ENCODE results near the gene ARL6IP4.

ARL6IP4 gene

GRCh38 chr12:123001464-123001863 lies 21.0 kb downstream of the ARL6IP4 start:
- Histone ChIP-seq H3K4me3 (replicated peaks; ENCODE audit: low read depth, low read length) (no peak overlapping the region), H3K27me3 (replicated peaks; ENCODE audit: control insufficient read depth, insufficient read depth, low read length) (no peaks in the 10 kb centered on the region; the same call in 1 of the 2 replicates), H3K36me3 (ENCODE audit: control insufficient read depth, insufficient read depth, low read length) (no peaks in the 10 kb centered on the region; the same call in 1 of the 2 replicates)
- DNase-seq (ENCODE audit: extremely low read depth, insufficient read length): no peak
- TF ChIP-seq, protein P1, sequence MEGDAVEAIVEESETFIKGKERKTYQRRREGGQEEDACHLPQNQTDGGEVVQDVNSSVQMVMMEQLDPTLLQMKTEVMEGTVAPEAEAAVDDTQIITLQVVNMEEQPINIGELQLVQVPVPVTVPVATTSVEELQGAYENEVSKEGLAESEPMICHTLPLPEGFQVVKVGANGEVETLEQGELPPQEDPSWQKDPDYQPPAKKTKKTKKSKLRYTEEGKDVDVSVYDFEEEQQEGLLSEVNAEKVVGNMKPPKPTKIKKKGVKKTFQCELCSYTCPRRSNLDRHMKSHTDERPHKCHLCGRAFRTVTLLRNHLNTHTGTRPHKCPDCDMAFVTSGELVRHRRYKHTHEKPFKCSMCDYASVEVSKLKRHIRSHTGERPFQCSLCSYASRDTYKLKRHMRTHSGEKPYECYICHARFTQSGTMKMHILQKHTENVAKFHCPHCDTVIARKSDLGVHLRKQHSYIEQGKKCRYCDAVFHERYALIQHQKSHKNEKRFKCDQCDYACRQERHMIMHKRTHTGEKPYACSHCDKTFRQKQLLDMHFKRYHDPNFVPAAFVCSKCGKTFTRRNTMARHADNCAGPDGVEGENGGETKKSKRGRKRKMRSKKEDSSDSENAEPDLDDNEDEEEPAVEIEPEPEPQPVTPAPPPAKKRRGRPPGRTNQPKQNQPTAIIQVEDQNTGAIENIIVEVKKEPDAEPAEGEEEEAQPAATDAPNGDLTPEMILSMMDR (IDR thresholded peaks at IDR 0.05; ENCODE audit: insufficient read depth, low read length, poor library complexity, severe bottlenecking): no peak

DNA sequence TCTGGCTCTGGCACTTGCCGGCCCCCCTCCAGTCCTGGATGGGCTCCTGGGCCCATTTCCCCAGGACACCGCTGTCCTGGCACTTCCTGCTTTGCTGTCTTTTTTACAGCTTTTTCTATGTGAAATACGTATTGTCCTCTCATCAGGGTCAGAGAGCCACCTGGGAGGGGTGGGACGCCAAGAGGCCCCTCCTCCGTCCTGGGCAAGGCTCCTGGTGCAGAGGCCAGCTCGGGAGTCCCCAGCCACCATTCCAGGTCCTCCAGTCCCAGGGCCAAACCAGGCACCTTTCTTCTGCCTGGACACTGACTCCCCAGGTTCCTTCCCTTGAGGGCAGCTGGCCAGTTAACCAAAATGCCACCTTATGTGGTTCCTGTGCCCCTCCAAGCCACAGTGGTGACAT lies 22.8 kb downstream of the ARL6IP4 start:
- no peak for DNase-seq (ENCODE audit: extremely low read depth, insufficient read length)
- Histone ChIP-seq H3K4me3 (replicated peaks; ENCODE audit: low read depth, low read length) (no peak overlapping the region), H3K27me3 (replicated peaks; ENCODE audit: control insufficient read depth, insufficient read depth, low read length) (no peaks in the 10 kb centered on the region; the same call in 1 of the 2 replicates), H3K36me3 (ENCODE audit: control insufficient read depth, insufficient read depth, low read length) (no peaks in the 10 kb centered on the region; the same call in 1 of the 2 replicates)
- TF ChIP-seq, protein P1 (IDR thresholded peaks at IDR 0.05; ENCODE audit: insufficient read depth, low read length, poor library complexity, severe bottlenecking): no peak

DNA sequence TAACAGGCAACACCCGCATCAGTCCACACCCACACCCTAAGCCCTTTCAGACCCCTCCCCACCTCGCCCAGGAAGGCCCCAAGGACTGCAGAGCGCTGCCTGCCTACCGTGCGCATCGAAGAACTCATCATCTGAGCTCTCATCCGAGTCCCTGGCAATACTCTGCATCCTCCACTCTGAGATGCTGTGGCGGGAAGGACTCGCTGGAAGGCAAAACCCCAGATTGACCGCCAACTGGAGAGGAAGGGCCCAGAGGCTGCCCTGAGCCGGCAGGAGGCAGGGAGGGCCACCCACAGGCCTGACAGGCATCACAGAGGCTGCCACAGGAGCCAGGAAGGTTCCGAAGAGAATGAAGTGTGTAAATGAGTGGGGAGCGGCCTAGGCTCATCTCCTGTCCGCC lies 23.8 kb downstream of the ARL6IP4 start:
- Histone ChIP-seq H3K27me3 (replicated peaks; ENCODE audit: control insufficient read depth, insufficient read depth, low read length) (no peaks in the 10 kb centered on the region; the same call in 1 of the 2 replicates), H3K4me3 (replicated peaks; ENCODE audit: low read depth, low read length) (no peak overlapping the region), H3K36me3 (ENCODE audit: control insufficient read depth, insufficient read depth, low read length) (no peaks in the 10 kb centered on the region; the same call in 1 of the 2 replicates)
- TF ChIP-seq, protein P1 (IDR thresholded peaks at IDR 0.05; ENCODE audit: insufficient read depth, low read length, poor library complexity, severe bottlenecking): no peak
- DNase-seq (ENCODE audit: extremely low read depth, insufficient read length): no peak

DNA sequence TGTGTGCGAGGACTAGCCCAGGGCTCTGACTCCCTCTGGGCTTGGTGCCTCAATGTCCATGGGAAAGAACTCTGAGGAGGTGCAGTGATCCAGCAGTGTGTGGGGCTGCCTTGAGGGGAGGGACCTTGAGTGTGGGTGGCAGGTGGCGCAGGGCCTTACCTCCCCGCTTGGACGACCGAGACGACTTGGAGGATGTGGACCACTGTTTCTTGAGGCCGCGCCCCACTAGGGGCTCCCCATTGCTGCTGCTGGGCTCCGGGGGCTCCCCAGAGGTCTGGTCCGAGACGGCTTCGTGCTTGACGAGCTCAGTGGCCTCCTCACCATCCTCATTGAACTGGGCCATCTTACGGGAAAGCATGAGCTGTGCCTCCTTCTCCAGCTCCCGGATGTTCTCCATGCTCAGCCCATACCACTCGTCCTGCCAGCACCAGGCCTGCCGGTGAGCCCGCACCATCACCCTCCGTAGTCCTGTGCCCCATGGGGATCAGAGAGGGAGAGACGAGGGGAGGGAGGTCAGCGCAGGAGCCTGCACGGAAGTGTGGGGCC lies 24.7 kb downstream of the ARL6IP4 start:
- TF ChIP-seq, protein P1 (IDR thresholded peaks at IDR 0.05; ENCODE audit: insufficient read depth, low read length, poor library complexity, severe bottlenecking): no peak
- Histone ChIP-seq H3K36me3 (ENCODE audit: control insufficient read depth, insufficient read depth, low read length) (no peaks in the 10 kb centered on the region; the same call in 1 of the 2 replicates), H3K4me3 (replicated peaks; ENCODE audit: low read depth, low read length) (no peak overlapping the region), H3K27me3 (replicated peaks; ENCODE audit: control insufficient read depth, insufficient read depth, low read length) (no peaks in the 10 kb centered on the region)
- no peak for DNase-seq (ENCODE audit: extremely low read depth, insufficient read length)

DNA sequence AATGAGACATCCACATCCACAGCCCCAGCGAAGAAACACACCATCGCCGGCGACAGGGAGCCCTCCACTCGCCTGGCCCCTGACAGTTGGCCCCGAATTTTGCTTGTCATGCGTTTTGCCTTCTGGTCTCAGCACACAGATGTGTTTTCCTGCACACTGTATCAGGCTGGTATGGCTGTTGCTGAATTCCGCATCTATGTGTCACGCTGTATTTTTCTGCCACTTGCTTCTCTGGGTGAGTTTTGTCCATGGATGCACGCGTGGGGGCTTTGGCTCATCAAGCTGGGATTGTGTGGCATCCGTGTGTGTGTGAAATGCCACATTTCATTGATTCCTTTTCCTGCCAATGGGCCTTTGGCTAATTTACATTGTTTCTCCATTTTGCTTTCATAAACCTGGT lies 26.5 kb downstream of the ARL6IP4 start:
- no peaks in the 10 kb centered on the region for H3K27me3 ChIP-seq (replicated peaks; ENCODE audit: control insufficient read depth, insufficient read depth, low read length)
- DNase-seq (ENCODE audit: extremely low read depth, insufficient read length): no peak
- H3K4me3 ChIP-seq (replicated peaks; ENCODE audit: low read depth, low read length): no peak overlapping the region
- TF ChIP-seq, protein P1 (IDR thresholded peaks at IDR 0.05; ENCODE audit: insufficient read depth, low read length, poor library complexity, severe bottlenecking): no peak
- H3K36me3 ChIP-seq (ENCODE audit: control insufficient read depth, insufficient read depth, low read length): no peaks in the 10 kb centered on the region; the same call in 1 of the 2 replicates

- Histone ChIP-seq H3K4me3 (replicated peaks; ENCODE audit: low read depth, low read length) (no peak overlapping the region), H3K36me3 (ENCODE audit: control insufficient read depth, insufficient read depth, low read length) (no peaks in the 10 kb centered on the region; the same call in 1 of the 2 replicates), H3K27me3 (replicated peaks; ENCODE audit: control insufficient read depth, insufficient read depth, low read length) (no peaks in the 10 kb centered on the region)
- no peak for DNase-seq (ENCODE audit: extremely low read depth, insufficient read length)
- TF ChIP-seq, protein P1 (IDR thresholded peaks at IDR 0.05; ENCODE audit: insufficient read depth, low read length, poor library complexity, severe bottlenecking): no peak
Observed at GRCh38 chr12:123010110-123010509, 29.6 kb downstream of the ARL6IP4 start.

All from GM06990 (cell line).